Panc1 (cell line): Measurements from ENCODE around the gene NCS1. TPM values are rescaled to one million over a fixed set of nuclear protein-coding genes. Genes with fewer than 3 reads are reported as not detected.

Source experiments
- ATAC-seq: fragments of 200-7000 bp; cut with Tn5 transposase; 2 replicates; pipeline ENCODE4 v1.9.1; 2020; ENCODE audit warnings: mild to moderate bottlenecking, moderate library complexity
- BruUV-seq: library from RNA; stranded (reverse); fragments of 400-500 nt; replicated peaks from 2 replicates; lab custom pipeline; 2021; lab: Mats Ljungman, UMichigan
- CTCF ChIA-PET: fragments of 300-600 bp; sonication (Branson Sonifier 250); formaldehyde crosslinking; loops from one replicate; lab custom pipeline; 2022; ENCODE audit warnings: antibody characterized with exemption; lab: Charles Lee
- POLR2A ChIA-PET: fragments of 300-600 bp; sonication (Branson Sonifier 250); formaldehyde crosslinking; loops from one replicate; lab custom pipeline; 2022; ENCODE audit warnings: antibody characterized with exemption; lab: Charles Lee
- DNase-seq: peaks from one replicate; pipeline ENCODE4 v3.0.0-alpha.2; 2010; ENCODE audit warnings: low read depth, low spot score
- H3K27ac ChIP-seq: 2 replicates; pipeline ENCODE4 v1.5.1; 2011; ENCODE audit warnings: mild to moderate bottlenecking, low read length, inconsistent platforms
- H3K27me3 ChIP-seq: fragments of 200-500 bp; sonication (Bioruptor generic); 2 replicates; pipeline ENCODE4 v1.6.0; 2014; ENCODE audit warnings: low read length, inconsistent platforms; ENCODE audit not compliant: control insufficient read depth, insufficient read depth
- H3K36me3 ChIP-seq: fragments of 200-500 bp; sonication (Bioruptor generic); 2 replicates; pipeline ENCODE4 v1.5.1; 2014; ENCODE audit warnings: inconsistent platforms, mild to moderate bottlenecking, low read length, moderate library complexity; ENCODE audit not compliant: control insufficient read depth, insufficient read depth
- H3K4me1 ChIP-seq: 2 replicates; pipeline ENCODE4 v1.5.1; 2011; ENCODE audit warnings: inconsistent platforms, mild to moderate bottlenecking, low read length, moderate library complexity; ENCODE audit not compliant: control insufficient read depth, insufficient read depth
- H3K4me3 ChIP-seq, 2 experiments: 2 replicates each; pipeline ENCODE4 v1.5.1; 2011 to 2012; ENCODE audit warnings: low read depth in 2 of 2, low read length in 2 of 2, mild to moderate bottlenecking in 2 of 2, inconsistent platforms in 1 of 2, moderate library complexity in 1 of 2
- H3K9me3 ChIP-seq: fragments of 200-500 bp; sonication (Bioruptor generic); 2 replicates; pipeline ENCODE4 v1.5.1; 2014; ENCODE audit warnings: low read depth, mild to moderate bottlenecking, inconsistent platforms, low read length, moderate library complexity; ENCODE audit not compliant: control insufficient read depth, insufficient read depth
- CTCF ChIP-seq: fragments of 450-650 bp; IDR thresholded peaks from 2 replicates; pipeline ENCODE4 v1.5.1; 2017; ENCODE audit warnings: mild to moderate bottlenecking
- POLR2AphosphoS5 ChIP-seq: IDR thresholded peaks from 2 replicates; pipeline ENCODE4 v1.6.1; 2012; ENCODE audit warnings: mild to moderate bottlenecking, low read depth, low read length, moderate library complexity
- REST ChIP-seq, 2 experiments: IDR thresholded peaks; 2 replicates each; pipeline ENCODE4 v1.6.1; 2011 to 2012; ENCODE audit warnings: low read depth in 2 of 2, control low read depth in 1 of 2, low read length in 1 of 2, mild to moderate bottlenecking in 1 of 2, moderate library complexity in 1 of 2; ENCODE audit not compliant: insufficient read depth in 1 of 2
- SIN3A ChIP-seq: IDR thresholded peaks from 2 replicates; pipeline ENCODE4 v1.6.1; 2012; ENCODE audit warnings: low read depth, mild to moderate bottlenecking, low read length, moderate library complexity, borderline replicate concordance; ENCODE audit not compliant: insufficient read depth
- TCF7L2 ChIP-seq: IDR thresholded peaks from 2 replicates; pipeline ENCODE4 v1.6.1; 2011; ENCODE audit warnings: mild to moderate bottlenecking, low read depth, low read length, inconsistent platforms
- in situ Hi-C: cut with HindIII; loops from 2 replicates; pipeline ENCODE4 v1.10.0; 2016; ENCODE audit warnings: low sequenced_read_pairs, low pct_unique_long_range_greater_than_20kb
- intact Hi-C: fragments of 100-400 bp; cut with micrococcal nuclease; formaldehyde crosslinking; loops from one replicate; pipeline ENCODE4 v1.10.0; 2022; ENCODE audit not compliant: unreplicated experiment
- total RNA-seq: library from RNA; stranded (reverse); gene quantifications from one replicate; pipeline ENCODE4 v1.2.1, GENCODE V29; 2021; ENCODE audit not compliant: unreplicated experiment

Gene NCS1
- total RNA-seq, 1 experiment from 2014 or later: 31.6 TPM

GRCh38 chr9:130124085-130124860 lies 47.9 kb upstream of the NCS1 start:
- Histone ChIP-seq H3K27ac (no peak overlapping the region), H3K4me3 (no peak overlapping the region), H3K27me3 (no peaks in the 10 kb centered on the region), H3K36me3 (peaks cover 2% of the 10 kb centered on the region; the same call in 1 of the 2 replicates), H3K9me3 (no peaks in the 10 kb centered on the region), H3K4me1 (no peaks in the 10 kb centered on the region)
- BruUV-seq: no TSS peak
- CTCF ChIA-PET: interaction anchor here (0.7 kb wide), 1 partner anchor 21 kb away, joined by 15 read pairs; no protein-coding TSS in a partner anchor
- POLR2A ChIA-PET: no interaction called here
- DNase-seq (no peak), ATAC-seq (no peak)
- intact Hi-C loops (no loop called here), in situ Hi-C loops (no loop called here)
- TF ChIP-seq REST (IDR thresholded peaks at IDR 0.05; ENCODE audit: insufficient read depth in 1 of 2, low read depth in 2 of 2, low read length in 1 of 2) (no peak), CTCF (no peak), TCF7L2 (no peak), SIN3A (no peak), POLR2AphosphoS5 (no peak)

GRCh38 chr9:130126721-130127433 lies 45.3 kb upstream of the NCS1 start:
- no peak for ATAC-seq
- Histone ChIP-seq H3K27ac (no peak overlapping the region), H3K36me3 (peaks cover 3% of the 10 kb centered on the region; the same call in 1 of the 2 replicates), H3K27me3 (no peaks in the 10 kb centered on the region), H3K9me3 (no peaks in the 10 kb centered on the region), H3K4me3 (no peak overlapping the region), H3K4me1 (no peaks in the 10 kb centered on the region)
- in situ Hi-C loops: no loop called here
- no peak for DNase-seq
- intact Hi-C loops: no loop called here
- CTCF ChIA-PET: no interaction called here
- BruUV-seq: no TSS peak
- no peak for TF ChIP-seq CTCF
- no peak for TF ChIP-seq POLR2AphosphoS5
- no peak for TF ChIP-seq SIN3A
- no peak for TF ChIP-seq TCF7L2
- TF ChIP-seq REST (IDR thresholded peaks at IDR 0.05; ENCODE audit: insufficient read depth in 1 of 2, low read depth in 2 of 2, low read length in 1 of 2): no peak
- POLR2A ChIA-PET: interaction anchor here (0.5 kb wide), 1 partner anchor 117 kb away, joined by 6 read pairs; no protein-coding TSS in a partner anchor
